AG04450 (cell line): ENCODE measurements around the gene ING5. TPM values are rescaled to one million over a fixed set of nuclear protein-coding genes. Genes with fewer than 3 reads are reported as not detected.

Source experiments
- CTCF ChIA-PET: fragments of 300-600, 350-600 bp; formaldehyde crosslinking; extraction: SDS; loops from one replicate; lab custom pipeline; 2022; ENCODE audit warnings: antibody characterized with exemption, inconsistent platforms; lab: Charles Lee
- POLR2A ChIA-PET: fragments of 350-600 bp; formaldehyde crosslinking; extraction: SDS; loops from one replicate; lab custom pipeline; 2021; ENCODE audit warnings: antibody characterized with exemption, inconsistent platforms; lab: Yijun Ruan, JAX
- DNase-seq: peaks from one replicate; pipeline ENCODE4 v3.0.0-alpha.2; 2011; ENCODE audit warnings: low read depth, low spot score
- H3K27ac ChIP-seq: one replicate; pipeline ENCODE4 v1.5.1; 2012; ENCODE audit warnings: low read depth, low read length, control low read depth
- H3K27me3 ChIP-seq: one replicate; pipeline ENCODE4 v1.6.0; 2012; ENCODE audit warnings: low read length; ENCODE audit not compliant: control insufficient read depth, insufficient read depth
- H3K4me3 ChIP-seq: 2 replicates; pipeline ENCODE4 v1.5.1; 2011; ENCODE audit warnings: mild to moderate bottlenecking, low read depth, low read length, control low read depth
- H3K9me3 ChIP-seq: 2 replicates; pipeline ENCODE4 v1.5.1; 2012; ENCODE audit warnings: low read length; ENCODE audit not compliant: control insufficient read depth, insufficient read depth
- CTCF ChIP-seq: IDR thresholded peaks from 2 replicates; pipeline ENCODE4 v1.5.1; 2011; ENCODE audit warnings: low read depth, low read length, control low read depth, inconsistent platforms
- polyA plus RNA-seq: library from polyadenylated mRNA; depleted of rRNA; stranded (reverse); fragments of >200 nt; gene quantifications from 2 replicates; pipeline ENCODE4 v1.2.3, GENCODE V29; 2011

Gene ING5
- polyA plus RNA-seq, 1 experiment = 23.9 TPM

- no peak for DNase-seq
- CTCF ChIA-PET = no interaction called here
- H3K27ac ChIP-seq = no peak overlapping the region
- H3K4me3 ChIP-seq = no peak overlapping the region
- H3K9me3 ChIP-seq = no peaks in the 10 kb centered on the region; the same call in 1 of the 2 replicates
- POLR2A ChIA-PET = no interaction called here
- no peaks in the 10 kb centered on the region for H3K27me3 ChIP-seq
- no peak for TF ChIP-seq CTCF
These were observed 33.5 kb upstream of the ING5 start for GRCh38 chr2:241668354-241668753.

- Histone ChIP-seq H3K9me3 (no peaks in the 10 kb centered on the region; the same call in 1 of the 2 replicates), H3K4me3 (no peak overlapping the region), H3K27me3 (no peaks in the 10 kb centered on the region), H3K27ac (no peak overlapping the region)
- DNase-seq = no peak
- no peak for TF ChIP-seq CTCF
- CTCF ChIA-PET = no interaction called here
- POLR2A ChIA-PET = no interaction called here
These were observed 33.0 kb upstream of the ING5 start for GRCh38 chr2:241668839-241669238.

DNA sequence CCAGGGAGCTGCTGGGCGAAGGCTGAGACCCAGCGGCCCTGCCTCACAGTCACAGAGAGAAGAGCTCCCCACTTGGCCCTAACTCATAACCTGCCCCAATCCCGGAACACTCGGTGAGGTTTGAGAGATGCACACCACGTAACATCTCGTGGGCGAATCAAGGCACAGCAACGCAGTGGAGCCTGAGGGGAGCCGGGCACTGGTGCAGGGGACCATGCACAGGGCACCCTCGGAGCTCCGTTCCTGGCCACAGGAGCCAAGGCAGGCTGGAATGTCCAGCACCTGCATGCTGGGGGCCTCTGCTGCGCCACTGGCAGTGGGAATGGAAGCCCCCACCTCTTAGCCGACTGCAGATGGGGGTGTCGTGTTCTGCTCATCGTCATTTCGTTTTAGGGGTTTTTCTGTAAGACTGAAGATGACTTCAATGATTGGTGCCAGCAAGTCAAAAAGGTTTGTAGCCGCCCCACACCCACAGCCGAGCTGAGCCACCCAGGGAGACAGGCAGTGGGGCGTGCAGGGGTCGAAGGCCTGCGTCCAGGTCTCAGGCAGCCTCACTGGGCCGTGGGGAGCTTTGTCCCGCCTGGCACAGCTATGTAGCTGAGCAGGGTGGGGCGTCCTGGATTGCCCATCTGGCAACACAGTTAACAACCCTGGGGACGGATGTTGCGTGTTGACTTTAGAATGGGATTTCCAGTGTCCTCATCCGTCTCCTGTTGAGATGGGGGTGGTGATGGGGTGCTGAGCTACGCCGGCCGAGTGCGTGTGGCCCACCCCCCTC, 31.3 kb upstream of the ING5 start:
- CTCF ChIA-PET = no interaction called here
- DNase-seq = no peak

DNA sequence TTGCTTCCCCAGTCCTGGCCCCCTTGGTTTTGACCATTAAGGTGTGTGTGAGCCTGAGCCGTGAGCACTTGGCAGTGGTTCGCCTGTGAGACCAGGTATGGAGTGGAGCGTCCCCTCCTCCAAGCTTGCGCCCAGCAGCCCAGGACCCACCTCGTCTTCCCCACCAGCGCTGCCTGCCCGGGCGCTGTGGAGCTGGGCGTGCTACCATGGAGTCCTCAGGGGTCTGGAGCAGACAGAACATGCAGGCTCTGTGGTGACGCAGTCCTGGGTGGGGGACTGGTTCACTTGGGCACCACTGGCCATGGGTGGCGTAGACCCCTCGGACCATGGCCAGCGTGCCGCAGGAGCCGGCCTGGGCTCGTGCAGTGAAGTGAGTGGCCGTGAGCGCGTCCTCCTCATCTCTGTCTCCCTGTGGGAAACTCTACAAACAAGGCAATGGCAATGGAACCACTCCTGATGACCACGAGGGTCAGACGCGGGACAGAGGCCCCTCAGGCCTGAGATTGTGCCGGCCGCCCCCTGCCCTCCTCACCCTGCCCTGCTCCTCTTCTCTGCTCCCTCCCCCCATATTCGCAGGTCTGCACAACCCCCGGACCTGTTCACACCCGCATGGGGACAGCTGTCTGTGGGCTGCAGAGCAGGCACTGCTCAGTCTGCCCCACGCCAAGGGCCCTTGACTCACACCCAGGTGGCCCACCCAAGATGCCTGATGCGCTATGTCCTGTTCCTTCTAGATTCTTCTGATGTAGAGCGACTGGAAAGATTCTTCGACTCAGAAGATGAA, 30.2 kb upstream of the ING5 start:
- CTCF ChIA-PET = no interaction called here

More for the DNA sequence above, 31.3 kb upstream of the ING5 start:
- Histone ChIP-seq H3K9me3 (no peaks in the 10 kb centered on the region; the same call in 1 of the 2 replicates), H3K27me3 (no peaks in the 10 kb centered on the region), H3K4me3 (no peak overlapping the region), H3K27ac (no peak overlapping the region)
- no peak for TF ChIP-seq CTCF
- POLR2A ChIA-PET = interaction anchor here (1.1 kb wide), 1 partner anchor 16 kb away, joined by 3 read pairs; the partner anchor contains the start of gene DTYMK

More for the DNA sequence above, 30.2 kb upstream of the ING5 start:
- no peak overlapping the region for H3K27ac ChIP-seq
- H3K9me3 ChIP-seq = no peaks in the 10 kb centered on the region; the same call in 1 of the 2 replicates
- no peaks in the 10 kb centered on the region for H3K27me3 ChIP-seq
- no peak overlapping the region for H3K4me3 ChIP-seq
- DNase-seq = no peak
- TF ChIP-seq CTCF = no peak
- POLR2A ChIA-PET = no interaction called here
